Pancreas (tissue), 10 donors: ENCODE data around the gene MRPL22. TPM values are rescaled to one million over a fixed set of nuclear protein-coding genes. Genes with fewer than 3 reads are reported as not detected.

Source experiments
- ATAC-seq, 4 donors: fragments of 200-7000 bp; cut with Tn5 transposase; one replicate each; pipeline versions ENCODE4 v1.8.0 to v1.9.1; 2020; ENCODE audit warnings: mild to moderate bottlenecking in 4 of 4, moderate library complexity in 4 of 4
- DNase-seq, 6 donors: peaks; one replicate each; pipeline ENCODE4 v3.0.0-alpha.2; 2020
- FAIRE-seq: peaks from 2 replicates; lab custom pipeline; 2012; peaks lifted over from hg19 to GRCh38; lab: Jason Lieb, UNC
- H3K27ac ChIP-seq, 4 donors: fragments of 200-600 bp; sonication (generic); 1 replicate in 3 of 4; 2 replicates in 1 of 4; pipeline versions ENCODE4 v1.5.0 to v1.8.0; 2020
- H3K27me3 ChIP-seq, 4 donors: fragments of 200-600 bp; one replicate each; pipeline ENCODE4 v1.8.0; 2021
- H3K36me3 ChIP-seq, 3 donors: fragments of 200-600 bp; sonication (generic) in 1 of 3; one replicate each; pipeline versions ENCODE4 v1.5.0 to v1.8.0; 2020 to 2021
- H3K4me1 ChIP-seq, 3 donors: fragments of 200-600 bp; one replicate each; pipeline ENCODE4 v1.8.0; 2021
- H3K4me3 ChIP-seq, 4 donors: fragments of 200-600 bp; sonication (generic) in 2 of 4; one replicate each; pipeline versions ENCODE4 v1.5.0 to v1.8.0; 2020 to 2021
- H3K9me3 ChIP-seq, 4 donors: fragments of 200-600 bp; one replicate each; pipeline ENCODE4 v1.8.0; 2021
- CTCF ChIP-seq, 4 donors: fragments of 200-600 bp; sonication (generic) in 3 of 4; IDR thresholded peaks; one replicate each; pipeline versions ENCODE4 v1.5.0 to v1.8.0; 2021; ENCODE audit warnings: antibody characterized with exemption in 4 of 4
- WGBS, 2 donors: extraction: QIAGEN DNeasy Blood & Tissue Kit; methylation state at CpG; one replicate each; pipeline ENCODE4 v1.1.7; 2013; 5-methylcytosine and 5-hydroxymethylcytosine counted together
- intact Hi-C, 3 donors: fragments of 100-400 bp; cut with DNase I; formaldehyde crosslinking; loops; one replicate each; pipeline versions ENCODE4 v1.11.1 to v1.14.2; 2022
- polyA plus RNA-seq, 2 donors: library from polyadenylated mRNA; stranded (reverse); fragments of 200-250 nt; gene quantifications; one replicate each; pipeline ENCODE4 v1.2.3, GENCODE V29; 2013
- total RNA-seq, 6 donors: library from RNA; stranded (reverse); fragmentation: NEBNext Ultra II Directional in 4 of 6; extraction: Animal tissue kit (Norgen Biotek cat#: 25700) in 4 of 6; gene quantifications; one replicate each; pipeline versions ENCODE4 v1.2.1 to v1.2.4, GENCODE V29; 2021 to 2023
- donor health status: healthy with polysubstance abuse.
- donor health status: DM: no; HTN: no; CAD: no; lungs with moderate emphysema.
- donor health status: DM: no; HTN: no; CAD: no.
- donor health status: control.
- donor health status: control.
- donor health status: Bipolar disorder and iron deficiency.
- donor health status: DM: yes; HTN: yes; CAD: no.
- donor health status: DM: no; HTN: no; CAD: no.
- donor health status: DM: no; HTN: no; CAD: no.
- donor health status: DM: yes; HTN: yes; CAD: no.

MRPL22 gene
- total and polyA plus RNA-seq, 8 donors, result 11.3 to 29.0 (median 23.0) TPM

GRCh38 chr5:154940375-154940771, 500 bp upstream of the MRPL22 start:
- Histone ChIP-seq H3K36me3 (no peaks in the 10 kb centered on the region), H3K4me3 (peak overlapping the region in 3 of 4 donors; percentile 26 to 76 (median 60)), H3K9me3 (no peaks in the 10 kb centered on the region), H3K27me3 (no peaks in the 10 kb centered on the region), H3K4me1 (peaks cover 6 to 33% (median 20%) of the 10 kb centered on the region in 3 donors), H3K27ac (peak overlapping the region in 3 of 4 donors; percentile 47 to 77 (median 75))
- no peak for FAIRE-seq
- TF ChIP-seq CTCF (IDR thresholded peaks at IDR 0.05), result no peak
- intact Hi-C loops, result no loop called here
- no peak for DNase-seq
- no peak for ATAC-seq
- 70 to 77% methylated on average over 9 of the region's 9 CpGs for WGBS, 2 donors

GRCh38 chr5:154943527-154943926, 2.7 kb downstream of the MRPL22 start:
- ATAC-seq (no peak), DNase-seq (no peak), FAIRE-seq (no peak)
- no peak overlapping the region for H3K4me3 ChIP-seq
- H3K27me3 ChIP-seq, result no peaks in the 10 kb centered on the region
- H3K36me3 ChIP-seq, result no peaks in the 10 kb centered on the region
- no peak for TF ChIP-seq CTCF (IDR thresholded peaks at IDR 0.05)
- H3K9me3 ChIP-seq, result no peaks in the 10 kb centered on the region
- WGBS, 2 donors, result 72 to 86% methylated on average over 5 of the region's 5 CpGs
- H3K27ac ChIP-seq, result no peak overlapping the region
- intact Hi-C loops, result no loop called here
- H3K4me1 ChIP-seq, result peaks cover 6 to 24% (median 14%) of the 10 kb centered on the region in 3 donors

- Histone ChIP-seq H3K27ac (no peak overlapping the region), H3K36me3 (no peaks in the 10 kb centered on the region), H3K4me1 (peaks cover 6 to 24% (median 14%) of the 10 kb centered on the region in 3 donors), H3K4me3 (no peak overlapping the region), H3K9me3 (no peaks in the 10 kb centered on the region), H3K27me3 (no peaks in the 10 kb centered on the region)
- ATAC-seq (no peak), FAIRE-seq (no peak), DNase-seq (no peak)
- intact Hi-C loops, result no loop called here
- no peak for TF ChIP-seq CTCF (IDR thresholded peaks at IDR 0.05)
Observed at GRCh38 chr5:154944716-154945115, 3.8 kb downstream of the MRPL22 start.

- 76 to 83% methylated on average over 2 of the region's 2 CpGs for WGBS, 2 donors
- Histone ChIP-seq H3K36me3 (no peaks in the 10 kb centered on the region), H3K27me3 (no peaks in the 10 kb centered on the region), H3K4me1 (peaks cover 6 to 16% (median 14%) of the 10 kb centered on the region in 3 donors), H3K27ac (no peak overlapping the region), H3K4me3 (no peak overlapping the region), H3K9me3 (no peaks in the 10 kb centered on the region)
- DNase-seq (no peak), ATAC-seq (no peak), FAIRE-seq (peak; percentile 69)
- TF ChIP-seq CTCF (IDR thresholded peaks at IDR 0.05), result peak; percentile 22 to 49 (median 32)
- intact Hi-C loops, result no loop called here
Observed at GRCh38 chr5:154945695-154946301, 4.9 kb downstream of the MRPL22 start.

GRCh38 chr5:154947778-154948177, 6.9 kb downstream of the MRPL22 start:
- Histone ChIP-seq H3K4me1 (peaks cover 0 to 5% (median 3%) of the 10 kb centered on the region in 3 donors), H3K27me3 (no peaks in the 10 kb centered on the region), H3K36me3 (no peaks in the 10 kb centered on the region), H3K4me3 (no peak overlapping the region), H3K9me3 (no peaks in the 10 kb centered on the region), H3K27ac (no peak overlapping the region)
- intact Hi-C loops, result no loop called here
- ATAC-seq, result no peak
- whole genome bisulfite sequencing, 2 donors, result 79 to 82% methylated on average over 6 of the region's 6 CpGs
- no peak for DNase-seq
- FAIRE-seq, result no peak
- no peak for TF ChIP-seq CTCF (IDR thresholded peaks at IDR 0.05)
